Brain microvascular endothelial cell (primary cell): ENCODE results near the gene PCSK2.
"Not testable (repeated sequence)": the region's sequence is repeated elsewhere in the genome, so short reads cannot be mapped to it uniquely, and the experiment has no call there.

Experiments used
- DNase-seq: peaks from one replicate; pipeline ENCODE4 v3.0.0-alpha.2; 2020
- H3K27ac ChIP-seq: fragments of 250-450 bp; sonication (Bioruptor Pico); 2 replicates; pipeline ENCODE4 v1.5.1; 2020; ENCODE audit warnings: mild to moderate bottlenecking, moderate library complexity
- H3K27me3 ChIP-seq: fragments of 250-450 bp; sonication (Bioruptor Pico); replicated peaks from 2 replicates; pipeline ENCODE4 v1.5.1; 2020; ENCODE audit warnings: mild to moderate bottlenecking
- H3K36me3 ChIP-seq: fragments of 250-450 bp; sonication (Bioruptor Pico); replicated peaks from 2 replicates; pipeline ENCODE4 v1.5.1; 2020; ENCODE audit warnings: mild to moderate bottlenecking
- H3K4me3 ChIP-seq: 2 replicates; pipeline ENCODE4 v1.5.1; 2011; ENCODE audit warnings: low read depth, mild to moderate bottlenecking, control low read depth, low read length, moderate library complexity
- CTCF ChIP-seq: IDR thresholded peaks from 2 replicates; pipeline ENCODE4 v1.5.1; 2011; ENCODE audit warnings: low read depth, mild to moderate bottlenecking, moderate library complexity, low read length, control low read depth, inconsistent platforms; ENCODE audit errors: missing control alignments
- in situ Hi-C: cut with HindIII; loops from 2 replicates; pipeline ENCODE4 v1.10.0; 2017; ENCODE audit warnings: low sequenced_read_pairs, low pct_ligation_motif_present

PCSK2 gene

GRCh38 chr20:17202030-17202429, 24.8 kb upstream of the PCSK2 start:
- in situ Hi-C loops, result no loop called here
- Histone ChIP-seq H3K27ac (no peak overlapping the region), H3K36me3 (no peaks in the 10 kb centered on the region), H3K27me3 (no peaks in the 10 kb centered on the region), H3K4me3 (no peak overlapping the region)
- DNase-seq, result no peak
- no peak for TF ChIP-seq CTCF

DNA sequence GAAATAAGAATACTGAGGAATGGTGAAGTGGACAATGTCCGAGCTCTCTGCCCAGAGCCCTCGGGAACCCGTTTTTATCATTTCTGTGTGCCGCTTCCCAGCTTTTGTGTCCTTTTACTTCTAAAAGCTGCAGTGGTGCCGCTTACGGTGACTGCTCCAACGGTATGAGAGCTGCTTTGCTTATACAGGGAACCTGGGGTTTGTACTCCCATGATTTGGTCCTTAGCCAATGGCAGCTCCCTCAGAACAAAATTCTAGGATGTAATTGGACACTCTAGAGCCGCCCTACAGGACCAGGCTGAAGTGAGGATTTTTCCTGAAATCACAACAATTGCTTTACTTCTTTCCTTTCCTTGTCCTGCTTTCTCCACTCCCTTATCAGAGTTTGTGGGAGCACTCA, 24.2 kb upstream of the PCSK2 start:
- Histone ChIP-seq H3K27me3 (no peaks in the 10 kb centered on the region), H3K27ac (no peak overlapping the region), H3K36me3 (no peaks in the 10 kb centered on the region), H3K4me3 (no peak overlapping the region)
- no peak for DNase-seq
- in situ Hi-C loops, result no loop called here
- TF ChIP-seq CTCF, result no peak

DNA sequence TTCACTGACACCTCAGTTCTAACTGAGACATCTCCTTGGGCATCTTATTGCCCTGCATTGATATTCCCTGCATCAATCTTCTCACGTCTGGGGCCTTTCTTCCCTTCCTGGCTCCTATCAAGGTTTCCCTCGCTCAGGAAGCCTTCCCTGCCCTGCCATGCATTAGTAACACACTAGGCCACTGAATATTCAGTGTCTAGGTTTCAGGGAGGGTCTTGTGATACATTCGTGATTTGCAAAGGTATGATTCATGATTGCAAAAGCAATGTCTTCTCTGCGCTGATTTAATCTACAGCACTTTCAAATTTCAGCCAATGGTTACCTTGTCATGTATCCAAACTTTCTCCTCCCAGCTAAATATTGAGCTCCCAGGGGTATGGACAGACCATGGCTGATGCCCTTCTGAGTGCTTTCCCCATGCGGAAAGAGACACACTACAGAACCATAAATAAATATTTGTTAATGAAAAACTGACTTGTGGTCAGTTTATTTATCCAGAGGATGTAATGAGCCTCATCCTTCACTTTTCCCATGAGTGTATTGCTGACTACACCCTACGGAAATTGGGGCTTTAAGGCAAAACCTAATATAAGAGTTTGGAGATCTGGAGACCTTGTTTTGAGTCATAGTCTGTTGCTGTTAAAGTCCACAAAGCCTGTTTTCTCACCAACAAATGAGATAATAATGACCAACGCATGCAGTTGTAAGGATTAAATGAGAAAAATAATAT, 21.6 kb upstream of the PCSK2 start:
- Histone ChIP-seq H3K36me3 (no peaks in the 10 kb centered on the region), H3K27ac (no peak overlapping the region), H3K27me3 (no peaks in the 10 kb centered on the region), H3K4me3 (no peak overlapping the region)
- in situ Hi-C loops, result no loop called here
- DNase-seq, result no peak
- no peak for TF ChIP-seq CTCF

GRCh38 chr20:17210387-17210786, 16.5 kb upstream of the PCSK2 start:
- in situ Hi-C loops, result no loop called here
- no peak for TF ChIP-seq CTCF
- Histone ChIP-seq H3K27me3 (no peaks in the 10 kb centered on the region), H3K4me3 (no peak overlapping the region), H3K36me3 (no peaks in the 10 kb centered on the region), H3K27ac (no peak overlapping the region)
- no peak for DNase-seq

GRCh38 chr20:17210983-17211382, 15.9 kb upstream of the PCSK2 start:
- in situ Hi-C loops, result no loop called here
- no peak overlapping the region for H3K4me3 ChIP-seq
- H3K36me3 ChIP-seq, result no peaks in the 10 kb centered on the region
- H3K27me3 ChIP-seq, result no peaks in the 10 kb centered on the region
- H3K27ac ChIP-seq, result no peak overlapping the region
- DNase-seq, result no peak
- no peak for TF ChIP-seq CTCF

GRCh38 chr20:17215167-17215566, 11.7 kb upstream of the PCSK2 start:
- no peak overlapping the region for H3K4me3 ChIP-seq
- in situ Hi-C loops, result no loop called here
- no peaks in the 10 kb centered on the region for H3K36me3 ChIP-seq
- no peaks in the 10 kb centered on the region for H3K27me3 ChIP-seq
- no peak for TF ChIP-seq CTCF
- DNase-seq, result no peak
- H3K27ac ChIP-seq, result no peak overlapping the region

DNA sequence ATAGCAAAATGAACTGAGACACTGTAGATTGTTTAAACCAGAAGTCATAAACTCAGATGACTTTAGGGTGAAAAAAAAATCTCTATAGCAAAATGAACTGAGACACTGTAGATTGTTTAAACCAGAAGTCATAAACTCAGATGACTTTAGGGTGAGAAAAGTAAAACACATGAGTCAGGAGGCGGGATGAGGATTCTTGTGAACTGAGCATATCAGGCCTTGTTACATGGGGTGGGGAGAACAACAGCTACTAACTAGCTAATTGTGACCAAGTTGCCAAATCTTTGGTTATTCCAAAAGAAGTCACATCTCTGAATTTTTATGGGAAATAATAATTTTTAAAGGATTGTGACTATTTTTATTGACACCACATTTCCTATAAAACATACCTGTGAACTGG, 7.0 kb upstream of the PCSK2 start:
- DNase-seq, H3K36me3 ChIP-seq, H3K4me3 ChIP-seq, in situ Hi-C loops, H3K27me3 ChIP-seq, H3K27ac ChIP-seq: not testable (repeated sequence)
